ENCODE data around the gene C19orf18.

DNA sequence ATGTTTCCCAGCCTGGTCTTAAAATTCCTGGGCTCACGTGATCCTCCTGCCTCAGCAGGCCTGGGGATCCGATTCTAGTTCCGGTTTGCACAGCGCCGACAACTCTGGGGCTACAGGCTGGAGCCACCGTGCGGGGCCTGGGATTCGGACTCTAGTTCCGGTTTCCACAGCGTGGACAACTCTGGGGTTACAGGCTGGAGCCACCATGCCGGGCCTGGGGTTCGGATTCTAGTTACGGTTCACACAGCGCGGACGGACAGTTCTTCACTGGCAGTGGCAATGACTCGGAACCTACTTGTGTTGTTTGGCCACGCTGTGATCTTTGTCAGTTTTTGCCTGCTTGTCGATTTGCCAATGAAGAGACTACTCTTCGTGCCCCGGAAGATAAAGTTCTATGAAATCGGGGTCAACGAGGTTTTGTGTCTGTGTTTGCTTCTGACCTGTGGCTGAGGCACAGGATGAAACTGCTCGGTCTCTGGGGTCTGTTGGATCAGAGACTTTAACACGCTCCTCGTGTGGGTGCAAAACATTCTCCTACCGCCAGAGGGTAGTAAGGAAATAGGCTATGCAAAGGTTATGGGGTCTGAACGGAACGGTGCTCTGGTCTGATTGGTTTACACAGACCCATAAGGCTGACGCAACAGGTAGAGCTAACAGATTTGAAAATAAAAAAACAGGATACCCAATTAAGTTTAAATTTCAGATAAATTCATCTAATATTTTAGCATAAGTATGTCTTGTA, 47.4 kb upstream of the C19orf18 start:
- TF ChIP-seq, protein P1, sequence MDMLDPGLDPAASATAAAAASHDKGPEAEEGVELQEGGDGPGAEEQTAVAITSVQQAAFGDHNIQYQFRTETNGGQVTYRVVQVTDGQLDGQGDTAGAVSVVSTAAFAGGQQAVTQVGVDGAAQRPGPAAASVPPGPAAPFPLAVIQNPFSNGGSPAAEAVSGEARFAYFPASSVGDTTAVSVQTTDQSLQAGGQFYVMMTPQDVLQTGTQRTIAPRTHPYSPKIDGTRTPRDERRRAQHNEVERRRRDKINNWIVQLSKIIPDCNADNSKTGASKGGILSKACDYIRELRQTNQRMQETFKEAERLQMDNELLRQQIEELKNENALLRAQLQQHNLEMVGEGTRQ (IDR thresholded peaks at IDR 0.05), result no peak
- TF ChIP-seq KDM5A (IDR thresholded peaks at IDR 0.05) (no peak), POLR2A (IDR thresholded peaks at IDR 0.05; ENCODE audit: low read length) (no peak), RAD21 (conservative IDR thresholded peaks at IDR 0.05 in 1 of 2, IDR thresholded peaks at IDR 0.05 in 1 of 2) (peak in 1 of 2 experiments; percentile 45; a peak in 2 of 5 replicates), RFX5 (IDR thresholded peaks at IDR 0.05) (no peak), TFCP2L1 (CRISPR knock-in tag; IDR thresholded peaks at IDR 0.05) (no peak), NR3C1 (IDR thresholded peaks at IDR 0.05) (no peak), KDM1A (IDR thresholded peaks at IDR 0.05; ENCODE audit: low read depth) (no peak), MAZ (IDR thresholded peaks at IDR 0.05; ENCODE audit: borderline replicate concordance, low read depth, low read length) (no peak), SMC3 (IDR thresholded peaks at IDR 0.05) (no peak), EHMT2 (IDR thresholded peaks at IDR 0.05; ENCODE audit: low read depth) (no peak)
- TF ChIP-seq, protein P2, sequence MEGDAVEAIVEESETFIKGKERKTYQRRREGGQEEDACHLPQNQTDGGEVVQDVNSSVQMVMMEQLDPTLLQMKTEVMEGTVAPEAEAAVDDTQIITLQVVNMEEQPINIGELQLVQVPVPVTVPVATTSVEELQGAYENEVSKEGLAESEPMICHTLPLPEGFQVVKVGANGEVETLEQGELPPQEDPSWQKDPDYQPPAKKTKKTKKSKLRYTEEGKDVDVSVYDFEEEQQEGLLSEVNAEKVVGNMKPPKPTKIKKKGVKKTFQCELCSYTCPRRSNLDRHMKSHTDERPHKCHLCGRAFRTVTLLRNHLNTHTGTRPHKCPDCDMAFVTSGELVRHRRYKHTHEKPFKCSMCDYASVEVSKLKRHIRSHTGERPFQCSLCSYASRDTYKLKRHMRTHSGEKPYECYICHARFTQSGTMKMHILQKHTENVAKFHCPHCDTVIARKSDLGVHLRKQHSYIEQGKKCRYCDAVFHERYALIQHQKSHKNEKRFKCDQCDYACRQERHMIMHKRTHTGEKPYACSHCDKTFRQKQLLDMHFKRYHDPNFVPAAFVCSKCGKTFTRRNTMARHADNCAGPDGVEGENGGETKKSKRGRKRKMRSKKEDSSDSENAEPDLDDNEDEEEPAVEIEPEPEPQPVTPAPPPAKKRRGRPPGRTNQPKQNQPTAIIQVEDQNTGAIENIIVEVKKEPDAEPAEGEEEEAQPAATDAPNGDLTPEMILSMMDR (IDR thresholded peaks at IDR 0.05), result no peak
- TF ChIP-seq, protein P3, sequence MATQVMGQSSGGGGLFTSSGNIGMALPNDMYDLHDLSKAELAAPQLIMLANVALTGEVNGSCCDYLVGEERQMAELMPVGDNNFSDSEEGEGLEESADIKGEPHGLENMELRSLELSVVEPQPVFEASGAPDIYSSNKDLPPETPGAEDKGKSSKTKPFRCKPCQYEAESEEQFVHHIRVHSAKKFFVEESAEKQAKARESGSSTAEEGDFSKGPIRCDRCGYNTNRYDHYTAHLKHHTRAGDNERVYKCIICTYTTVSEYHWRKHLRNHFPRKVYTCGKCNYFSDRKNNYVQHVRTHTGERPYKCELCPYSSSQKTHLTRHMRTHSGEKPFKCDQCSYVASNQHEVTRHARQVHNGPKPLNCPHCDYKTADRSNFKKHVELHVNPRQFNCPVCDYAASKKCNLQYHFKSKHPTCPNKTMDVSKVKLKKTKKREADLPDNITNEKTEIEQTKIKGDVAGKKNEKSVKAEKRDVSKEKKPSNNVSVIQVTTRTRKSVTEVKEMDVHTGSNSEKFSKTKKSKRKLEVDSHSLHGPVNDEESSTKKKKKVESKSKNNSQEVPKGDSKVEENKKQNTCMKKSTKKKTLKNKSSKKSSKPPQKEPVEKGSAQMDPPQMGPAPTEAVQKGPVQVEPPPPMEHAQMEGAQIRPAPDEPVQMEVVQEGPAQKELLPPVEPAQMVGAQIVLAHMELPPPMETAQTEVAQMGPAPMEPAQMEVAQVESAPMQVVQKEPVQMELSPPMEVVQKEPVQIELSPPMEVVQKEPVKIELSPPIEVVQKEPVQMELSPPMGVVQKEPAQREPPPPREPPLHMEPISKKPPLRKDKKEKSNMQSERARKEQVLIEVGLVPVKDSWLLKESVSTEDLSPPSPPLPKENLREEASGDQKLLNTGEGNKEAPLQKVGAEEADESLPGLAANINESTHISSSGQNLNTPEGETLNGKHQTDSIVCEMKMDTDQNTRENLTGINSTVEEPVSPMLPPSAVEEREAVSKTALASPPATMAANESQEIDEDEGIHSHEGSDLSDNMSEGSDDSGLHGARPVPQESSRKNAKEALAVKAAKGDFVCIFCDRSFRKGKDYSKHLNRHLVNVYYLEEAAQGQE (IDR thresholded peaks at IDR 0.05), result no peak

Measured in A549 (cell line).